Kidney (tissue), 14 donors: Measurements from ENCODE around the gene CENPX. TPM values are rescaled to one million over a fixed set of nuclear protein-coding genes. Genes with fewer than 3 reads are reported as not detected.
"Not testable (repeated sequence)": the region's sequence is repeated elsewhere in the genome, so short reads cannot be mapped to it uniquely, and the experiment has no call there.

Experiments
- DNase-seq, 5 donors: peaks; one replicate each; pipeline ENCODE4 v3.0.0-alpha.2; 2013 to 2020
- FAIRE-seq: peaks from 2 replicates; lab custom pipeline; 2012; peaks lifted over from hg19 to GRCh38; lab: Jason Lieb, UNC
- H3K27ac ChIP-seq, 2 donors: one replicate each; pipeline ENCODE4 v1.7.0; 2013; ENCODE audit warnings: low read depth in 2 of 2, low read length in 2 of 2, inconsistent platforms in 1 of 2
- H3K27me3 ChIP-seq: one replicate; pipeline ENCODE4 v1.7.1; 2013; ENCODE audit warnings: low read length, inconsistent platforms; ENCODE audit not compliant: control insufficient read depth, insufficient read depth
- H3K36me3 ChIP-seq, 3 donors: one replicate each; pipeline versions ENCODE4 v1.7.0 to v1.7.1; 2013; ENCODE audit warnings: low read length in 3 of 3, control low read depth in 1 of 3, inconsistent platforms in 1 of 3; ENCODE audit not compliant: insufficient read depth in 3 of 3, control insufficient read depth in 2 of 3
- H3K4me1 ChIP-seq, 3 donors: one replicate each; pipeline versions ENCODE4 v1.7.0 to v1.7.1; 2013; ENCODE audit warnings: low read length in 3 of 3, inconsistent platforms in 1 of 3, low read depth in 1 of 3; ENCODE audit not compliant: control insufficient read depth in 2 of 3, insufficient read depth in 2 of 3
- H3K4me3 ChIP-seq, 3 donors: one replicate each; pipeline versions ENCODE4 v1.7.0 to v1.8.1; 2013; ENCODE audit warnings: low read length in 3 of 3, control low read depth in 1 of 3, inconsistent platforms in 1 of 3
- H3K9ac ChIP-seq, 3 donors: one replicate each; pipeline versions ENCODE4 v1.7.0 to v1.7.1; 2013; ENCODE audit warnings: low read length in 3 of 3, control low read depth in 1 of 3, inconsistent platforms in 1 of 3
- H3K9me3 ChIP-seq, 3 donors: one replicate each; pipeline versions ENCODE4 v1.7.0 to v1.7.1; 2013; ENCODE audit warnings: low read length in 3 of 3, control low read depth in 1 of 3, inconsistent platforms in 1 of 3; ENCODE audit not compliant: control insufficient read depth in 2 of 3, insufficient read depth in 1 of 3
- intact Hi-C: fragments of 100-400 bp; cut with DNase I; formaldehyde crosslinking; loops from one replicate; pipeline ENCODE4 v1.11.1; 2022
- polyA plus RNA-seq: library from polyadenylated mRNA; stranded (reverse); fragments of 350-450 nt; fragmentation: Illumina TruSeq; extraction: RNeasy Lipid Tissue Mini Kit (QIAGEN cat#74804); gene quantifications from one replicate; pipeline ENCODE4 v1.2.3, GENCODE V29; 2014; ENCODE audit warnings: low read depth, low replicate concordance; ENCODE audit not compliant: insufficient read depth
- total RNA-seq: library from RNA; stranded (reverse); fragmentation: NEBNext Ultra II Directional; extraction: Animal tissue kit (Norgen Biotek cat#: 25700); gene quantifications from one replicate; pipeline ENCODE4 v1.2.1, GENCODE V29; 2021
- TF ChIP-seq, protein P1 (sequence below): IDR thresholded peaks from 3 replicates; pipeline ENCODE4 v1.5.1; 2012; ENCODE audit warnings: mild to moderate bottlenecking, moderate library complexity, borderline replicate concordance; ENCODE audit not compliant: insufficient read depth; ENCODE audit errors: extremely low read depth
- donor health status: control.
- donor health status: control.
- donor health status: control.
- donor health status: control.
- donor health status: control.
- donor health status: DM: yes; HTN: yes; CAD: no.
- donor health status: Normal renal cell carcinoma (clear cell type).

The CENPX gene
- total and polyA plus RNA-seq, 2 donors from 2014 or later: 36.9 to 93.2 TPM

DNA sequence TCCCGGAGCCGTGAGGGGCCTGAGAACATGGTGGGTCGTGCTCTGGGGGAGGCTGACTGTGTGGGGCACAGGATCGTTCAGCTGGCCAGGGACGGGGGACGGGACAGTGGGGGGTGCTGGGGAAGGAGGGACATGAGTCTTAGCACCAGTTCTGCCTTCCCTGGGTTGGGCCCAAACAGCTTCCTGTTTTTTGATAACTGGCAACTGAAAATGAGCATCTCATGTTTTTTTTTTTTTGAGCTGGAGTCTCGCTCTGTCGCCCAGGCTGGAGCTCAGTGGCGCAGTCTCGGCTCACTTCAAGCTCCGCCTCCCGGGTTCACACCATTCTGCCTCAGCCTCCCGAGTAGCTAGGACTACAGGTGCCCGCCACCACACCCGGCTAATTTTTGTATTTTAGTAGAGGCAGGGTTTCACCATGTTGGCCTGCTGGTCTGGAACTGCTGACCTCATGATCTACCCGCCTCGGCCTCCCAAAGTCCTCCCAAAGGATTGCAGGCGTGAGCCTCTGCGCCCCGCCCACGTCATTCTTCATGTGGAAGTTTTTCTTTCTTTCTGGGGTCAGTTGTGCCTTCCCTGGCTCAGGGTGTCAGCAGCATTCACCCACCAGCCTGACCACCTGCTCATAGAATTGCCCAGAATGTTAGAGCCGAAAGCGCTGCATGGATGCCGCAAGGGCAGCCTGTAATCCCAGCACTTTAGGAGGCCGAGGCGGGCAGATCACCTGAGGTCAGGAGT is 38.9 kb downstream of the CENPX start:
- H3K36me3 ChIP-seq: peaks cover 4 to 17% (median 7%) of the 10 kb centered on the region in 3 donors
- intact Hi-C loops: no loop called here
- H3K27me3 ChIP-seq: no peaks in the 10 kb centered on the region
- H3K4me1 ChIP-seq: peaks cover 0 to 8% (median under 1%) of the 10 kb centered on the region in 3 donors
- no peak overlapping the region for H3K4me3 ChIP-seq
- no peak overlapping the region for H3K9ac ChIP-seq
- DNase-seq: no peak
- no peaks in the 10 kb centered on the region for H3K9me3 ChIP-seq
- TF ChIP-seq, protein P1, sequence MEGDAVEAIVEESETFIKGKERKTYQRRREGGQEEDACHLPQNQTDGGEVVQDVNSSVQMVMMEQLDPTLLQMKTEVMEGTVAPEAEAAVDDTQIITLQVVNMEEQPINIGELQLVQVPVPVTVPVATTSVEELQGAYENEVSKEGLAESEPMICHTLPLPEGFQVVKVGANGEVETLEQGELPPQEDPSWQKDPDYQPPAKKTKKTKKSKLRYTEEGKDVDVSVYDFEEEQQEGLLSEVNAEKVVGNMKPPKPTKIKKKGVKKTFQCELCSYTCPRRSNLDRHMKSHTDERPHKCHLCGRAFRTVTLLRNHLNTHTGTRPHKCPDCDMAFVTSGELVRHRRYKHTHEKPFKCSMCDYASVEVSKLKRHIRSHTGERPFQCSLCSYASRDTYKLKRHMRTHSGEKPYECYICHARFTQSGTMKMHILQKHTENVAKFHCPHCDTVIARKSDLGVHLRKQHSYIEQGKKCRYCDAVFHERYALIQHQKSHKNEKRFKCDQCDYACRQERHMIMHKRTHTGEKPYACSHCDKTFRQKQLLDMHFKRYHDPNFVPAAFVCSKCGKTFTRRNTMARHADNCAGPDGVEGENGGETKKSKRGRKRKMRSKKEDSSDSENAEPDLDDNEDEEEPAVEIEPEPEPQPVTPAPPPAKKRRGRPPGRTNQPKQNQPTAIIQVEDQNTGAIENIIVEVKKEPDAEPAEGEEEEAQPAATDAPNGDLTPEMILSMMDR: no peak
- no peak for FAIRE-seq
- no peak overlapping the region for H3K27ac ChIP-seq

- FAIRE-seq: no peak
- peaks cover 4 to 17% (median 7%) of the 10 kb centered on the region in 3 donors for H3K36me3 ChIP-seq
- no peak overlapping the region for H3K27ac ChIP-seq
- H3K9me3 ChIP-seq: no peaks in the 10 kb centered on the region
- no peak overlapping the region for H3K9ac ChIP-seq
- H3K27me3 ChIP-seq: no peaks in the 10 kb centered on the region
- TF ChIP-seq, protein P1: no peak
- no peak overlapping the region for H3K4me3 ChIP-seq
- peak in 1 of 5 donors; percentile 66 for DNase-seq
- H3K4me1 ChIP-seq: peaks cover 0 to 11% (median 4%) of the 10 kb centered on the region in 3 donors
- intact Hi-C loops: no loop called here
Observed at GRCh38 chr17:81983011-81983638, 39.6 kb downstream of the CENPX start.

DNA sequence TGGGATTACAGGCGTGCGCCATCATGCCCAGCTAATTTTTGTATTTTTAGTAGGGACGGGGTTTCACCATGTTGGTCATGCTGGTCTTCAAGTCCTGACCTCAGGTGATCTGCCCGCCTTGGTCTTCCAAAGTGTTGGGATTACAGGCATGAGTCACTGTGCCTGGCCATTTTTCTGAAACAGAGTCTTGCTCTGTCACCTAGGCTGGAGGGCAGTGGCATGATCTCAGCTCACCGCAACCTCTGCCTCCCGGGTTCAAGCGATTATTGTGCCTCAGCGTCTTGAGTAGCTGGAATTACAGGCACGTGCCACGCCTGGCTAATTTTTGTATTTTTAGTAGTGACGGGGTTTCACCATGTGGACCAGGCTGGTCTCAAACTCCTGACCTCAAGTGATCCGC is 41.2 kb downstream of the CENPX start:
- peaks cover 0 to 11% (median 10%) of the 10 kb centered on the region in 3 donors for H3K4me1 ChIP-seq
- H3K9ac ChIP-seq: not testable (repeated sequence)

GRCh38 chr17:81980707-81981343 is 41.9 kb downstream of the CENPX start:
- Histone ChIP-seq H3K36me3 (peaks cover 4 to 10% (median 7%) of the 10 kb centered on the region in 3 donors), H3K27ac (no peak overlapping the region)
- no peak for FAIRE-seq

More for the DNA sequence above, 41.2 kb downstream of the CENPX start:
- H3K4me3 ChIP-seq, H3K27me3 ChIP-seq, intact Hi-C loops, H3K27ac ChIP-seq, DNase-seq, H3K9me3 ChIP-seq, FAIRE-seq: not testable (repeated sequence)
- peaks cover 4 to 17% (median 7%) of the 10 kb centered on the region in 3 donors for H3K36me3 ChIP-seq

More at GRCh38 chr17:81980707-81981343, 41.9 kb downstream of the CENPX start:
- no peak for DNase-seq
- Histone ChIP-seq H3K4me1 (peaks cover 0 to 12% (median 11%) of the 10 kb centered on the region in 3 donors), H3K4me3 (no peak overlapping the region), H3K9me3 (no peaks in the 10 kb centered on the region), H3K27me3 (no peaks in the 10 kb centered on the region), H3K9ac (no peak overlapping the region)
- intact Hi-C loops: no loop called here
- TF ChIP-seq, protein P1: no peak
